ENCODE measurements around the gene NHERF1. TPM values are rescaled to one million over a fixed set of nuclear protein-coding genes. Genes with fewer than 3 reads are reported as not detected.

NHERF1 gene
- total and polyA plus RNA-seq, 2 donors (not counting 3 experiments of a cell fraction or from before 2014, with no cell fraction given) = 24.4 to 26.9 TPM

DNA sequence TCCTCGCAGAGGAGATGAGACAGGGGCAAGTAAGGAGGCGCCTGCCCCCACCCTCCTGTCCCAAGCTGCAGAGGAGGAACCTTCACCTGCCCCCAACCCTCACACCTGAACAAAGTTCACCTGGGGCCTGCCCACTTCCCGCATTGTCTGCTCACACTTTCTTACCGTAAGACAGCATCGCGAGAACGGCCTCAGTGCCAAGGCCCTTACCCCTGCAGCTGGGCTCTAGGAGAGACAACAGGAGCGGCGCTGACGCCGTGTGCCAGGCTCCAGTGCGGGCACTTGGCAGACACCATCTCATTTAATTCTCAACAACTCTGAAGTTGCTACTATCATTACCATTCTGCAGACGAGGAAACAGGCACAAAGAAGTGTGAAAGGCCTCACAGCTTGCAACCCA, 23.6 kb downstream of the NHERF1 start:
- no peak overlapping the region for H3K4me2 ChIP-seq (ENCODE audit: insufficient read depth, low read length)
- no peaks in the 10 kb centered on the region for H3K27me3 ChIP-seq (ENCODE audit: control insufficient read depth in 2 of 2, insufficient read depth in 2 of 2, low read length in 2 of 2)
- peaks cover 18% of the 10 kb centered on the region for H3K79me2 ChIP-seq (ENCODE audit: control insufficient read depth, insufficient read depth, low read length)
- intact Hi-C loops (cut with micrococcal nuclease) = no loop called here
- no peak overlapping the region for H3K4me3 ChIP-seq (replicated peaks in 1 of 3; ENCODE audit: insufficient read depth in 1 of 3, low read depth in 1 of 3, low read length in 3 of 3)
- peaks cover 3% of the 10 kb centered on the region for H3K4me1 ChIP-seq (ENCODE audit: control insufficient read depth, extremely low read depth, insufficient read depth, low read length)
- FAIRE-seq = no peak
- H3K27ac ChIP-seq (ENCODE audit: insufficient read depth, low read depth, low read length) = no peak overlapping the region
- POLR2A ChIA-PET = no interaction called here
- CTCF ChIA-PET = interaction anchor here (3.8 to 4.1 kb wide), 2 partner anchors 26 to 115 kb away, joined by 32 to 84 read pairs; no protein-coding TSS in a partner anchor
- no peak overlapping the region for H2AFZ ChIP-seq (ENCODE audit: low read depth, low read length)
- no peak for DNase-seq (ENCODE audit: low read depth, low spot score)
- no peaks in the 10 kb centered on the region for H4K20me1 ChIP-seq (replicated peaks; ENCODE audit: control insufficient read depth, extremely low read depth, insufficient read depth, low read length)
- no peak for TF ChIP-seq POLR2AphosphoS5 (IDR thresholded peaks at IDR 0.05; ENCODE audit: insufficient read depth, low read depth, low read length)
- TF ChIP-seq, protein P1, sequence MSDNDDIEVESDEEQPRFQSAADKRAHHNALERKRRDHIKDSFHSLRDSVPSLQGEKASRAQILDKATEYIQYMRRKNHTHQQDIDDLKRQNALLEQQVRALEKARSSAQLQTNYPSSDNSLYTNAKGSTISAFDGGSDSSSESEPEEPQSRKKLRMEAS (IDR thresholded peaks at IDR 0.05; ENCODE audit: insufficient read depth, insufficient read length) = no peak
- no peak for TF ChIP-seq JUN (IDR thresholded peaks at IDR 0.05; ENCODE audit: borderline replicate concordance, insufficient read depth, insufficient read length, low read depth)
- TF ChIP-seq MYC (IDR thresholded peaks at IDR 0.05; ENCODE audit: low read depth, low read length) = no peak
- no TSS peak for BruUV-seq (replicated peaks)
- dilution Hi-C loops (cut with MboI; ENCODE audit: extremely low pct_ligation_motif_present, low sequenced_read_pairs) = no loop called here
- no peaks in the 10 kb centered on the region for H3K9me1 ChIP-seq (replicated peaks; ENCODE audit: control insufficient read depth, extremely low read depth, insufficient read depth, low read length)
- H3K36me3 ChIP-seq (ENCODE audit: control insufficient read depth in 2 of 2, extremely low read depth in 1 of 2, insufficient read depth in 2 of 2, low read length in 2 of 2) = peaks cover 3 to 32% of the 10 kb centered on the region in 2 experiments
- H3K9ac ChIP-seq (replicated peaks; ENCODE audit: extremely low read depth, insufficient read depth, low read length) = no peak overlapping the region
- H3K9me3 ChIP-seq (replicated peaks; ENCODE audit: control insufficient read depth, insufficient read depth, low read length) = no peaks in the 10 kb centered on the region

DNA sequence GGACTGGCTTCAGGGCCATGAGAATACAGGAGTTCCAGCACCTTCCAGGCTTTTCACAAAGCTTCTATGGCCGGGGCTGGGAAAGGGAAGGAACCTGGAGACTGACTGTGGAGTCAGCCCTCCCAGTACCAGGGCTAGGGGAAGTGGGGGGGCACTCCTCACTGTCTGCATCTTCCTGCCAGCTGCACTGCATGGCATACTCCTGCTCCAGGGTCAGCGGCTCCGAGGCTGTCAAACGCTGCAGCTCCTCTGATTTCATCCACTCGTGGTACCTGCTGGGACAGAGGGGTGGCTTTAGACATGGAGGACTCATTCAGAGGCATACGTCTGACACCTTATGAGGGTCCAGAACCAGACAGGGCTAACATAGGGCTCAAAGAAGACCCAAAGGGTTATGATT, 25.0 kb downstream of the NHERF1 start:
- peaks cover 7% of the 10 kb centered on the region for H3K4me1 ChIP-seq (ENCODE audit: control insufficient read depth, extremely low read depth, insufficient read depth, low read length)
- H3K36me3 ChIP-seq (ENCODE audit: control insufficient read depth in 2 of 2, extremely low read depth in 1 of 2, insufficient read depth in 2 of 2, low read length in 2 of 2) = peaks cover 3 to 32% of the 10 kb centered on the region in 2 experiments
- H3K27me3 ChIP-seq (ENCODE audit: control insufficient read depth in 2 of 2, insufficient read depth in 2 of 2, low read length in 2 of 2) = no peaks in the 10 kb centered on the region
- DNase-seq (ENCODE audit: low read depth, low spot score) = no peak
- H3K9me3 ChIP-seq (replicated peaks; ENCODE audit: control insufficient read depth, insufficient read depth, low read length) = no peaks in the 10 kb centered on the region
- no peak for FAIRE-seq
- no peaks in the 10 kb centered on the region for H3K9me1 ChIP-seq (replicated peaks; ENCODE audit: control insufficient read depth, extremely low read depth, insufficient read depth, low read length)
- H3K27ac ChIP-seq (ENCODE audit: insufficient read depth, low read depth, low read length) = no peak overlapping the region
- H3K79me2 ChIP-seq (ENCODE audit: control insufficient read depth, insufficient read depth, low read length) = peaks cover 21% of the 10 kb centered on the region
- no peak overlapping the region for H3K4me2 ChIP-seq (ENCODE audit: insufficient read depth, low read length)
- TF ChIP-seq MYC (IDR thresholded peaks at IDR 0.05; ENCODE audit: low read depth, low read length) = no peak
- ChIA-PET POLR2A (no interaction called here), CTCF (interaction anchor here (0.7 to 4.3 kb wide), 3 partner anchors 12 to 116 kb away, joined by 3 to 30 read pairs (median 6); no protein-coding TSS in a partner anchor)
- H4K20me1 ChIP-seq (replicated peaks; ENCODE audit: control insufficient read depth, extremely low read depth, insufficient read depth, low read length) = no peaks in the 10 kb centered on the region
- no peak overlapping the region for H3K9ac ChIP-seq (replicated peaks; ENCODE audit: extremely low read depth, insufficient read depth, low read length)
- no TSS peak for BruUV-seq (replicated peaks)
- dilution Hi-C loops (cut with MboI; ENCODE audit: extremely low pct_ligation_motif_present, low sequenced_read_pairs) (no loop called here), intact Hi-C loops (cut with micrococcal nuclease) (no loop called here)
- H2AFZ ChIP-seq (ENCODE audit: low read depth, low read length) = no peak overlapping the region
- no peak overlapping the region for H3K4me3 ChIP-seq (replicated peaks in 1 of 3; ENCODE audit: insufficient read depth in 1 of 3, low read depth in 1 of 3, low read length in 3 of 3)
